Stimulated activated CD8-positive, alpha-beta memory T cell treated with anti-CD3 and anti-CD28 coated beads, Interleukin-4, amount 100 ng/mL, for 48 hours (primary cell): ENCODE results near the gene CRY1.
A peak's percentile ranks its signal among the peaks of the same experiment; 100 is the strongest.

ENCODE experiments used
- DNase-seq: peaks from one replicate; pipeline ENCODE4 v3.0.0-alpha.2; 2020

Gene CRY1

GRCh38 chr12:107093417-107094182 is at the start of gene CRY1:
Gene CRY1, minus strand, starts transcription at chr12:107093549. Its CDS starts 588 bp downstream, at chr12:107092961.
- peak; percentile 94 for DNase-seq

GRCh38 chr12:107139787-107140186 is 46.4 kb upstream of the CRY1 start:
- no peak for DNase-seq

- DNase-seq: no peak
Observed at GRCh38 chr12:107138990-107139389, 45.6 kb upstream of the CRY1 start.

- no peak for DNase-seq
Observed at GRCh38 chr12:107135177-107135576, 41.8 kb upstream of the CRY1 start.

- DNase-seq: peak; percentile 54
Observed at GRCh38 chr12:107134558-107134957, 41.2 kb upstream of the CRY1 start.

GRCh38 chr12:107133462-107133861 is 40.1 kb upstream of the CRY1 start:
- no peak for DNase-seq

GRCh38 chr12:107131832-107132616 is 38.7 kb upstream of the CRY1 start:
- DNase-seq: no peak

- DNase-seq: no peak
Observed at GRCh38 chr12:107130830-107131611, 37.7 kb upstream of the CRY1 start.

- DNase-seq: no peak
Observed at GRCh38 chr12:107129315-107129930, 36.1 kb upstream of the CRY1 start.

- no peak for DNase-seq
Observed at GRCh38 chr12:107127482-107128430, 34.4 kb upstream of the CRY1 start.

GRCh38 chr12:107126796-107127481 is 33.6 kb upstream of the CRY1 start:
- no peak for DNase-seq

- DNase-seq: no peak
Observed at GRCh38 chr12:107125833-107126232, 32.5 kb upstream of the CRY1 start.

GRCh38 chr12:107122452-107122958 is 29.2 kb upstream of the CRY1 start:
- DNase-seq: no peak

GRCh38 chr12:107119091-107119490 is 25.7 kb upstream of the CRY1 start:
- DNase-seq: no peak

- no peak for DNase-seq
Observed at GRCh38 chr12:107118624-107119023, 25.3 kb upstream of the CRY1 start.

- DNase-seq: no peak
Observed at GRCh38 chr12:107115119-107115518, 21.8 kb upstream of the CRY1 start.

- DNase-seq: no peak
Observed at GRCh38 chr12:107111314-107111713, 18.0 kb upstream of the CRY1 start.

- DNase-seq: no peak
Observed at GRCh38 chr12:107109726-107110719, 16.7 kb upstream of the CRY1 start.

- DNase-seq: no peak
Observed at GRCh38 chr12:107108995-107109508, 15.7 kb upstream of the CRY1 start.
